K562 (cell line): ENCODE results near the gene BCL2L1. TPM values are rescaled to one million over a fixed set of nuclear protein-coding genes. Genes with fewer than 3 reads are reported as not detected.

Experiments used
- ASH1L ChIP-seq: fragments of 450-650 bp; IDR thresholded peaks from 2 replicates; pipeline ENCODE4 v1.6.1; 2018; ENCODE audit warnings: borderline replicate concordance, mild to moderate bottlenecking, low read depth; ENCODE audit not compliant: partially characterized antibody
- BCOR ChIP-seq: fragments of 450-650 bp; IDR thresholded peaks from 2 replicates; pipeline ENCODE4 v1.6.1; 2016
- CREBBP ChIP-seq: IDR thresholded peaks from one replicate; pipeline ENCODE4 v1.6.1; 2012; ENCODE audit warnings: low read depth, mild to moderate bottlenecking, control low read depth, inconsistent platforms, low read length
- DACH1 ChIP-seq: fragments of 450-650 bp; IDR thresholded peaks from 2 replicates; pipeline ENCODE4 v1.6.1; 2018; ENCODE audit not compliant: partially characterized antibody
- DDX20 ChIP-seq: fragments of 450-650 bp; IDR thresholded peaks from 2 replicates; pipeline ENCODE4 v1.6.1; 2016; ENCODE audit warnings: missing genetic modification characterization, low read depth, mild to moderate bottlenecking, missing compliant biosample characterization, moderate library complexity
- DNMT1 ChIP-seq: fragments of 450-650 bp; IDR thresholded peaks from 2 replicates; pipeline ENCODE4 v1.6.1; 2016; ENCODE audit warnings: antibody characterized with exemption, mild to moderate bottlenecking
- ERF ChIP-seq: fragments of 450-650 bp; formaldehyde crosslinking; IDR thresholded peaks from 2 replicates; pipeline ENCODE4 v1.4.0; 2020; ENCODE audit warnings: mild to moderate bottlenecking, mixed read lengths
- HIVEP1 ChIP-seq: fragments of 250-450 bp; sonication (Bioruptor Pico); IDR thresholded peaks from 2 replicates; pipeline ENCODE4 v1.4.0; 2020; ENCODE audit warnings: mild to moderate bottlenecking
- KDM1A ChIP-seq, 2 experiments: fragments of 450-650 bp; IDR thresholded peaks; 2 replicates each; pipeline ENCODE4 v1.6.1; 2016; ENCODE audit warnings: mild to moderate bottlenecking in 2 of 2
- KLF6 ChIP-seq: fragments of 250-450 bp; sonication (Bioruptor Pico); IDR thresholded peaks from 2 replicates; pipeline ENCODE4 v1.4.0; 2020; ENCODE audit warnings: mild to moderate bottlenecking, moderate library complexity, borderline replicate concordance
- PTRF ChIP-seq: fragments of 450-650 bp; IDR thresholded peaks from 2 replicates; pipeline ENCODE4 v1.6.1; 2016; ENCODE audit warnings: mild to moderate bottlenecking, missing genetic modification characterization, missing compliant biosample characterization
- TAF7 ChIP-seq: fragments of 450-650 bp; IDR thresholded peaks from 2 replicates; pipeline ENCODE4 v1.6.1; 2016; ENCODE audit warnings: missing genetic modification characterization, missing compliant biosample characterization
- TAF9B ChIP-seq: fragments of 450-650 bp; IDR thresholded peaks from 2 replicates; pipeline ENCODE4 v1.6.1; 2018; ENCODE audit warnings: mild to moderate bottlenecking; ENCODE audit not compliant: partially characterized antibody
- ZC3H11A ChIP-seq: IDR thresholded peaks from 2 replicates; pipeline ENCODE4 v1.6.1; 2012; ENCODE audit warnings: low read depth, low read length, improper control_type of control experiment
- ZNF274 ChIP-seq: IDR thresholded peaks from 2 replicates; pipeline ENCODE4 v1.6.1; 2011; ENCODE audit warnings: low read depth, mild to moderate bottlenecking, low read length, moderate library complexity, borderline replicate concordance
- ZNF644 ChIP-seq: fragments of 200-800 bp; sonication (Bioruptor generic); IDR thresholded peaks from 2 replicates; pipeline ENCODE4 v1.6.1; 2016; ENCODE audit warnings: low read depth, missing genetic modification characterization, missing compliant biosample characterization
- ZNF668 ChIP-seq: fragments of 250-450 bp; sonication (Bioruptor Pico); IDR thresholded peaks from 2 replicates; pipeline ENCODE4 v1.8.0; 2022; ENCODE audit warnings: mild to moderate bottlenecking, inconsistent platforms
- ZNF77 ChIP-seq: fragments of 250-450 bp; sonication (Bioruptor Pico); IDR thresholded peaks from 2 replicates; pipeline ENCODE4 v1.5.0; 2020
- polyA plus RNA-seq, 8 experiments: library from polyadenylated mRNA; depleted of rRNA in 4 of 8; stranded (reverse) in 5 of 8; unstranded in 3 of 8; fragments of >200 nt; fragmentation: Nextera tagmentation in 2 of 8; fragmentation: Illumina TruSeq in 1 of 8; extraction: Ambion mirVana in 2 of 8; extraction: Trizol in 1 of 8; gene quantifications; 2 replicates each; pipeline versions ENCODE4 v1.2.1 to v1.2.3, GENCODE V29; 2011 to 2014; ENCODE audit warnings: inconsistent platforms in 1 of 8, missing spikeins in 1 of 8
- total RNA-seq, 7 experiments: library from RNA; depleted of rRNA in 6 of 7; stranded (reverse); fragments of >200 nt in 6 of 7; fragmentation: Illumina TruSeq in 2 of 7; extraction: Trizol in 2 of 7; gene quantifications; 2 replicates each; pipeline versions ENCODE4 v1.2.1 to v1.2.3, GENCODE V29; 2011 to 2021; ENCODE audit warnings: low replicate concordance in 1 of 7
- TF ChIP-seq, protein P1 (sequence below): fragments of 250-450 bp; sonication (Bioruptor Pico); IDR thresholded peaks from 2 replicates; pipeline ENCODE4 v1.5.0; 2022; ENCODE audit warnings: mild to moderate bottlenecking
- TF ChIP-seq, protein P2 (sequence below): sonication (generic); formaldehyde crosslinking; IDR thresholded peaks from 2 replicates; pipeline ENCODE4 v1.8.1; 2023; ENCODE audit warnings: mild to moderate bottlenecking, missing genetic modification reagents, moderate library complexity
- TF ChIP-seq, protein P3 (sequence below), 2 experiments: fragments of 250-450 bp in 1 of 2; fragments of 450-650 bp in 1 of 2; sonication (Bioruptor Pico) in 1 of 2; IDR thresholded peaks; 2 replicates each; pipeline versions ENCODE4 v1.6.1 to v1.8.0; 2016 to 2021; ENCODE audit warnings: mild to moderate bottlenecking in 2 of 2, moderate library complexity in 2 of 2, missing compliant biosample characterization in 1 of 2, missing genetic modification characterization in 1 of 2
- TF ChIP-seq, protein P4 (sequence below): sonication (generic); IDR thresholded peaks from 2 replicates; pipeline ENCODE4 v1.6.1; 2016
- TF ChIP-seq, protein P5 (sequence below): fragments of 250-450 bp; sonication (Bioruptor Pico); IDR thresholded peaks from 2 replicates; pipeline ENCODE4 v1.5.0; 2021; ENCODE audit warnings: mild to moderate bottlenecking, borderline replicate concordance

Gene BCL2L1
- total and polyA plus RNA-seq, 9 of the 15 experiments (the other 6 are each of a cell fraction or from before 2014, with no cell fraction given) = 3.3 to 182 (median 120) TPM

DNA sequence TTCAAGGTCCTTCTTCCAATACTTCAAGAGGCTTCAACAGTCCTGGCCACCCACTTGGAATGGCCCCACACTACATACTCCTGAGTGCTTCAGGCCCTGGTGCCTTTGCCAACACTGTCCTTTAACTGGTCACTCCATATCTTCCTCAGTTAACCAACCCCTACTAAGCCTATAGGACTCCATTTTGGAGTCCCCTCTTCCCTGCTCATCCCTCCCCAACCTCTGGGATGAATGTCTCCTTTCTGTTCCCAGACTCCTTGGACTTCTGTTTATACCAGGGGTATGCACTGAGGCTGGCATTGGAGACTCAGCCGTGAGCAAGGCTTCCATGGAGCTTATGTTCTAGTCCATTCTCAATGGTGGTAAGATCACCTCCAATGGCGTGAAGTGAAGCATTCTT lies 51.3 kb downstream of the BCL2L1 start (continued):
- TF ChIP-seq, protein P1, sequence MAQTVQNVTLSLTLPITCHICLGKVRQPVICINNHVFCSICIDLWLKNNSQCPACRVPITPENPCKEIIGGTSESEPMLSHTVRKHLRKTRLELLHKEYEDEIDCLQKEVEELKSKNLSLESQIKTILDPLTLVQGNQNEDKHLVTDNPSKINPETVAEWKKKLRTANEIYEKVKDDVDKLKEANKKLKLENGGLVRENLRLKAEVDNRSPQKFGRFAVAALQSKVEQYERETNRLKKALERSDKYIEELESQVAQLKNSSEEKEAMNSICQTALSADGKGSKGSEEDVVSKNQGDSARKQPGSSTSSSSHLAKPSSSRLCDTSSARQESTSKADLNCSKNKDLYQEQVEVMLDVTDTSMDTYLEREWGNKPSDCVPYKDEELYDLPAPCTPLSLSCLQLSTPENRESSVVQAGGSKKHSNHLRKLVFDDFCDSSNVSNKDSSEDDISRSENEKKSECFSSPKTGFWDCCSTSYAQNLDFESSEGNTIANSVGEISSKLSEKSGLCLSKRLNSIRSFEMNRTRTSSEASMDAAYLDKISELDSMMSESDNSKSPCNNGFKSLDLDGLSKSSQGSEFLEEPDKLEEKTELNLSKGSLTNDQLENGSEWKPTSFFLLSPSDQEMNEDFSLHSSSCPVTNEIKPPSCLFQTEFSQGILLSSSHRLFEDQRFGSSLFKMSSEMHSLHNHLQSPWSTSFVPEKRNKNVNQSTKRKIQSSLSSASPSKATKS (CRISPR knock-in tag) = peak; percentile 50; the same call in 1 of the 2 replicates
- TF ChIP-seq KDM1A (IDR thresholded peaks at IDR 0.05) = no peak
- no peak for TF ChIP-seq ZNF274
- TF ChIP-seq TAF9B = no peak
- TF ChIP-seq, protein P2, sequence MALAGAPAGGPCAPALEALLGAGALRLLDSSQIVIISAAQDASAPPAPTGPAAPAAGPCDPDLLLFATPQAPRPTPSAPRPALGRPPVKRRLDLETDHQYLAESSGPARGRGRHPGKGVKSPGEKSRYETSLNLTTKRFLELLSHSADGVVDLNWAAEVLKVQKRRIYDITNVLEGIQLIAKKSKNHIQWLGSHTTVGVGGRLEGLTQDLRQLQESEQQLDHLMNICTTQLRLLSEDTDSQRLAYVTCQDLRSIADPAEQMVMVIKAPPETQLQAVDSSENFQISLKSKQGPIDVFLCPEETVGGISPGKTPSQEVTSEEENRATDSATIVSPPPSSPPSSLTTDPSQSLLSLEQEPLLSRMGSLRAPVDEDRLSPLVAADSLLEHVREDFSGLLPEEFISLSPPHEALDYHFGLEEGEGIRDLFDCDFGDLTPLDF (CRISPR knock-in tag) = no peak
- TF ChIP-seq ZNF644 = no peak
- no peak for TF ChIP-seq ZC3H11A
- peak; percentile 67; the same call in 1 of the 2 replicates for TF ChIP-seq ZNF668 (CRISPR knock-in tag)
- TF ChIP-seq, protein P3, sequence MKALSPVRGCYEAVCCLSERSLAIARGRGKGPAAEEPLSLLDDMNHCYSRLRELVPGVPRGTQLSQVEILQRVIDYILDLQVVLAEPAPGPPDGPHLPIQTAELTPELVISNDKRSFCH (CRISPR knock-in tag; IDR thresholded peaks at IDR 0.05) = no peak
- TF ChIP-seq, protein P3 (tag; IDR thresholded peaks at IDR 0.05) = peak; percentile 77
- TF ChIP-seq DDX20 (tag) = 0 out of 2 replicates have a peak, but pooled peaks have one; percentile 58
- 0 out of 2 replicates have a peak, but pooled peaks have one; percentile 62 for TF ChIP-seq KLF6 (CRISPR knock-in tag)
- TF ChIP-seq, protein P4, sequence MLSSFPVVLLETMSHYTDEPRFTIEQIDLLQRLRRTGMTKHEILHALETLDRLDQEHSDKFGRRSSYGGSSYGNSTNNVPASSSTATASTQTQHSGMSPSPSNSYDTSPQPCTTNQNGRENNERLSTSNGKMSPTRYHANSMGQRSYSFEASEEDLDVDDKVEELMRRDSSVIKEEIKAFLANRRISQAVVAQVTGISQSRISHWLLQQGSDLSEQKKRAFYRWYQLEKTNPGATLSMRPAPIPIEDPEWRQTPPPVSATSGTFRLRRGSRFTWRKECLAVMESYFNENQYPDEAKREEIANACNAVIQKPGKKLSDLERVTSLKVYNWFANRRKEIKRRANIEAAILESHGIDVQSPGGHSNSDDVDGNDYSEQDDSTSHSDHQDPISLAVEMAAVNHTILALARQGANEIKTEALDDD = no peak
- TF ChIP-seq DNMT1 = no peak
- TF ChIP-seq ZNF77 (CRISPR knock-in tag) = no peak
- peak; percentile 75 for TF ChIP-seq ERF (CRISPR knock-in tag)
- TF ChIP-seq ASH1L = no peak
- TF ChIP-seq, protein P5, sequence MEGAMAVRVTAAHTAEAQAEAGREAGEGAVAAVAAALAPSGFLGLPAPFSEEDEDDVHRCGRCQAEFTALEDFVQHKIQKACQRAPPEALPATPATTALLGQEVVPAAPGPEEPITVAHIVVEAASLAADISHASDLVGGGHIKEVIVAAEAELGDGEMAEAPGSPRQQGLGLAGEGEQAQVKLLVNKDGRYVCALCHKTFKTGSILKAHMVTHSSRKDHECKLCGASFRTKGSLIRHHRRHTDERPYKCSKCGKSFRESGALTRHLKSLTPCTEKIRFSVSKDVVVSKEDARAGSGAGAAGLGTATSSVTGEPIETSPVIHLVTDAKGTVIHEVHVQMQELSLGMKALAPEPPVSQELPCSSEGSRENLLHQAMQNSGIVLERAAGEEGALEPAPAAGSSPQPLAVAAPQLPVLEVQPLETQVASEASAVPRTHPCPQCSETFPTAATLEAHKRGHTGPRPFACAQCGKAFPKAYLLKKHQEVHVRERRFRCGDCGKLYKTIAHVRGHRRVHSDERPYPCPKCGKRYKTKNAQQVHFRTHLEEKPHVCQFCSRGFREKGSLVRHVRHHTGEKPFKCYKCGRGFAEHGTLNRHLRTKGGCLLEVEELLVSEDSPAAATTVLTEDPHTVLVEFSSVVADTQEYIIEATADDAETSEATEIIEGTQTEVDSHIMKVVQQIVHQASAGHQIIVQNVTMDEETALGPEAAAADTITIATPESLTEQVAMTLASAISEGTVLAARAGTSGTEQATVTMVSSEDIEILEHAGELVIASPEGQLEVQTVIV (CRISPR knock-in tag) = no peak
- TF ChIP-seq BCOR = no peak
- TF ChIP-seq PTRF (tag) = peak; percentile 76
- no peak for TF ChIP-seq TAF7 (tag)
- peak; percentile 73; the same call in 1 of the 2 replicates for TF ChIP-seq HIVEP1 (CRISPR knock-in tag)
- no peak for TF ChIP-seq DACH1
- no peak for TF ChIP-seq CREBBP
